Fibroblast of skin of back (primary cell): Measurements from ENCODE around the gene C10orf53. TPM values are rescaled to one million over a fixed set of nuclear protein-coding genes. Genes with fewer than 3 reads are reported as not detected.

Experiments
- DNase-seq: peaks from one replicate; pipeline ENCODE4 v3.0.0-alpha.2; 2013
- polyA plus RNA-seq, 2 experiments: library from polyadenylated mRNA; unstranded; fragments of 120-200 nt; gene quantifications; one replicate each; pipeline ENCODE4 v1.2.1, GENCODE V29; 2013; ENCODE audit not compliant: insufficient read length in 2 of 2

Gene C10orf53, protein sequence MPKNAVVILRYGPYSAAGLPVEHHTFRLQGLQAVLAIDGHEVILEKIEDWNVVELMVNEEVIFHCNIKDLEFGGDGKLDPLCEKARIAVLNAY
- polyA plus RNA-seq (2013, experiment 1 of 2; ENCODE audit: insufficient read length): not detected
- not detected for polyA plus RNA-seq (2013, experiment 2 of 2; ENCODE audit: insufficient read length)

DNA sequence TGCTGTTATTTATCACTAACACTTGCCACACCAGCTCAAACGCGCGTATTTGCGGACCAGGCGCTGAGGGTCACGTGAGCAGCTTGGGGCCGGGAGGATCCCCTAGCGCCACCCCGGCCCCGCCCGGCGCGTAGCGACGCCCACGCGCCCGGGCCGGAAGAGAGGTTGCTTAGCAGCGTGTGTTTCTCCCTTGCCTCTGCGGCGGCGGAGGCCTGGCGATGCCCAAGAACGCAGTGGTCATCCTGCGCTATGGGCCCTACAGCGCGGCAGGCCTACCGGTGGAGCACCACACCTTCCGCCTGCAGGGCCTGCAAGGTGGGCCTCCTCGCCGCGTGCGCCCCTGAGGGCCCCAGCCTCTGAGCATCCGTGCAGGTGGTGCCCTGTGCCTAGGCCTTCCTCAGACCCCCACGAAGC, at the start of gene C10orf53:
Gene C10orf53 (plus strand): TSS at position 172 of the 414 bp plus-strand sequence. CDS start 47 bp downstream, at position 219.
- peak; percentile 46 for DNase-seq

DNA sequence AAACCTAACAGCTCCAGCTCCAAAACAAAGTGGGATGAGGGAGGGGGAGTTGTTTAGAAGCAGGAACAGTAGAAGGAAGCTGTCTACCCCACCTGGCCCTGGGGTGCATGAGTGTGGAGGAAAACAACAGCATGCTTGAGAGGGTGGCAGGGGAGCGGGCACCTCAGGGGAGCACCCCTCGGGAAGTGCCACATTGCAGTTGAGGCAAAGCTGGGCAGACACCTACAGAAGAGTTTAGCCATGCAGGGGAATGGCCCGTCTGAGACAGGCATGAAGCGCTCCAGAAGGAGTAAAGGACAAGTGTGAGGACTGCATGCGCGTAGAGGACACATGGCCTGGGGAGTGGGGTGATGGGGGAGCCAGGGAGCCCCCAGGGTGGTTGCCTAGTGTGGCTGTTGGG, 47.5 kb upstream of the C10orf53 start:
- DNase-seq: no peak

DNA sequence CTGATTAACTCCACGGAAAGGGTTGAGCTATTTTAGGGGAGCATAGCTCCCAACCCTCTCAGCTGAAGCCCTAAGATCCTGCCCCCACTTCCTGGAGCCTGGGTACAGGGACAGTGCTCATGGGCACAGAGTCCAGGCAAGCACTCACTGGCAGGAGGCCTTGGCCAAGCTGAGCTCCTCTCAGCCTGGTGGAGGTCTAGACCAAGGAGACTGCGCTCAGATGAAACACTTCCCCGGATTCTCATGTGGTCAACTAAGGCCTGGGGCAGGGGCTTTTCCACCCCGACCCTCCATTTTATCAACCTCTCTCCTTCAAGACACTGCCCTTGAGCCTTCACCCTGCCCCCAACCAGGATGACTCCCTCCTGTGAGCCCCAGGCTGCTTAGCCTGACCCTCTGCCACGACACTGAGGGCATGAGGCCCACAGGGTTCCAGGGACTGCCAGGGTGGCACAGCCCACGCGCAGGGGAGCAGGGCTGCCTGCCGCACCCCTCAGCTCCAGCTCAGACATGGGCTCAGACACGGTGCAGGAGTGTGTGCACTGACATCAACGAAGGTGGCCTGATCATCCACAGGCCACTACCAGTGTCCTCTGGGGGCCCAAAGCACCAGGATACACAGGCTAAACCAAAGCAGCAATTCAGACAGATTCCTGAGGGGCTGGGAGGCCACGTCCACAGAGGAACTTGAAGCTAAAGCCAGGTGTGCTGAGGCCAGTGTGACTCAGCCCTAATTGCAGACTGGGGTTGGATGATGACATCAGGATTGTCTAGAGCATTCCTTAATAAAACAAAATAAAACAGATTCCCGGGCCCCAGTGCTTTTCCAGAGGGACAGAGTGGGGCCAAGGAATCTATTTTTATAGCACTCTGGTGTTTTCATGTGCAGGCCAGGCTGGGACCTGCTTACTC, 46.8 kb upstream of the C10orf53 start:
- DNase-seq: no peak

DNA sequence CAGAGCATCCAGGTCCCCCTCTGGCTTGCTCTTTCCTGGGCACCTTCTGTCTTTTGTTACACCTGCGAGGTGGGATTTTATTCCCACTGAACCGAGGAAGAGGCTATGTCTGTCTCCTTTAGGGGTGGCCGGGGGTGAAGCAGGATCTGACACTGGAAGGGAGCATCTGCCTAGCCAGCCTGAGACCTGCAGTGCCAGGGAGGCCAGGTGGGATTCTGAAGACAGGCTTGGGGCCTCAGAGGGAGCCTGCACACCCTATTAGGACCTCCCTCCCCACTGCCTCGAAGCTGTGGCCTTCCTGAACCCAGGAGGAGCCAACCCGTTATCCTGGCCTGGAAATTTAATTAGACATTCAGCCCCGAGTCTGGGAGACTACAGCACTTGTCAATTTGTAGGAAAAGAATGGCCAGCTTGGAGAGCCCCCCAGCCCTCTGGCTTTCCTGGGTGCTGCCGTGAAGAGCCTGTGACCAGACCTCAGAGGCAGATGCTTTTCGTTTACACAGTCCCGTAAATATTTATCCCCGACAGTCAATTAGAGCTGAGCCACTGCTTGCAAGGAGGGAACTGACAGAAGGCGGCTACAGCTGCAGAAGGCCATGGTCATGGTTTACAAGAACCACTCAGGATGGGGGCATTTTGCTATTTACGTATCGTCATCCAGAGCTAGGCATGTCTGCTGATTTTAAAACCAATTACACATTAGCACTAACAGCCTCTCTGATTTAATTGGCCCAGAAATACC, 46.0 kb upstream of the C10orf53 start:
- no peak for DNase-seq

DNA sequence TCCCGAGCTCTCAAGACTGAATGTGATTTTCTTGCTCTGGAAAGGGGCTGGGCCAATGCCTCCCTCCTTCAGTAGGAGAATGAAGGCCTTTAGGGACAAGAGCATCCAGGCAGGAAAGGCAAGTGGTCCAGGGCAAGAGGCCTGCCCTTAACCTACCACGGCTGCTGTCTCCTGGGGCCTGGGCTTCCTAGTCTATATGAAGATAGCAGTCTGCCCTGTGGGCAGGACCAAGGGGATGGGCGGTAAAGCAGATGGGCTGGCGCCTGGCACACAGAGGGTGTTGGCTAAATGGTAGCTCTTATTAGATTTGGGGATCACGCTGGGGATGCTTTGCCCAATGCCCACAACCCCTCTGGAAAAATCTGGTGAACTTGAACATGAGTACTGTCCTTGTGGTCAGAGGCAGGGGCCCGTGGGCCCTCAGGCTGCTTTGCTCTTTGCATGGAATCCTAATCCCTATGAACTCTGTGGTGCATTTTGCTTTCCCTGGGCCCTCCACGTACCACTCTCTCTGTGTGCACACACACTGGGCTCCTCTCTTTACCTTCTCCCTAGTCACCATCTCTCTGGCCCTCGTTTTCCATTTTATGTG, 45.3 kb upstream of the C10orf53 start:
- DNase-seq: no peak

DNA sequence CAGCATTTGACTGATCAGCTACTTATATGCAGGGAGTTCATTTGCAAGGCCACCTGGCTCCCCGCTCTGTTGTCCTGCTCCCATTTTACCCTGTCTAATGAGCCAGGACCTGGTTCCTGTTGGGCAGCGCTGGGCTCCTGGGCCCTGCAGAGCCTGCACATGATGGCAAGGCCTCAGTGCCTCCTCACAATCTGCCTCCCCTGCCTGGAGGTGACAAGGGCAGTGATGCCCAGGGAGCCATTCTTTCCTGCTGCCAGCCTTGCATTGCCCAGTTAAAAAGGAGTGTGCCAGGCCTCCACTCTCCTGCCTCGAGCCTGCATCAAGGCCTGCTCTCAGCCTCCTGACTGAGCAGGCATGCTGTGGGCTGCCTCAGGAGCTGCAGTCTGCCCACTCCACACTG, 37.1 kb upstream of the C10orf53 start:
- no peak for DNase-seq

DNA sequence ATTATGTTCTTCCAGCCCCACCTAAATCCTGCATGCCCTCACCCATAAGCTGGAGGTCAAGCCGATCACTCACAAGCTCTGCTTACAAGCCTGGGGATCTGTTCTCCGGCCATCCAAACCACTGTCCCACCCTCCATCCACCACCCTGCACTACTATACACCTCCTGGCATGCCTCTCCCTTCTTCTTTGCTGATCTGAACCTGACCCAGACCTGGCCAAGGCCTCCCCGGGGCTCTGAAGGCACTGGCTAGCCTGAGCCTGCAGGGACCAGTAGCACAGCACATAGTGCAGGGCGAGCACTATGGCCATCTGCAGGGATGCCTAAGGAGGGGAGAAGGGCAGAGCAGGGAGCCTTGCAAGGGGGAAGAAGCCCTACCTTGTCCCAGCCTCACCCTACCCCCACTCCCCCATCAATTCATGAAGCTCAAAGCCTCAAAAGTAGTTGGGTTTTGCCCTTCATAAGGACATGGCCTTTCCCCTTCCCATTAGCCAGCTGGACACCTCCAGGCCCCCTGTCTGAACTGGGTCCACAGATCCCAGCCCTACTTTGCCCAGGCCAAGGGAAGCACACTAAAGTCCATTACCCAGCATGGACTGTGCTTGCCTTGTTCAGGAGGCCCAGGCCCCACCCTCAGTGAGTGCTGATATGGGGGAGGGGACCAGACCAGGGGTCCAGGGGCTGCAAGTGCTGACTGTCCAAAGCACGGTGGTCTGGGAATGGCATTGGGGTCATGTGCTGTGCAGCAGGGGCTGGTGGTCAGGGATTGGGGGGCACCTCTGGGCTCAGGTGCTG, 36.0 kb upstream of the C10orf53 start:
- DNase-seq: no peak

DNA sequence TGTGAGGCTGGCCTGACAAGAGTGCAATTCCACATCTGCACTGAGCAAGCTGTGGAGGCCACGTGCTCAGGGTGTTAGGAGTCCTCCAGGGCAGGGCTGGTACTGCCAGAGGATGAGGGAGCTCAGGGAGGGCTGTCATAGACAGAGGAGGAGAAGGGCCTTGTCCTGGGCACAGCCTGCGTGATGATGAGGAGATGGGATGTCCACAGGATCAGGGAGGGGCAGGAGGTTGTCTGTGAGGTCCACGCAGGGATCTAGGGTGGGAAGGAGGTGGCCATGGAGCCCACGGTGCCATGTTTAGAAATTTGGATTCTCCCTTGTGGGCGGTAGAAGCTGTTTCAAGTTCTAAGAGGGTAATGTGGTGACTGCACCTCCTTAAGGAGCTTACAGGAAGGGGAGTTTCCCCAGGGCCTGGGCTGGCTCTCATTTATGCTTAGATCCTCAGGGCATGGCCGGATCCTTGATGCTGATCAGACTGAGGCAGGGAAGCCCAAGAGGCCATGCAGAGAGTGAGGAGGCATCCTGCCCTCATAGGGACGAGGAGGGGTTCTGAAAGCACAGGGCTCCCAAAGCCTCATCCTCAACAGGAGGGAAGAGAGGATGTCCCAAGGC, 35.3 kb upstream of the C10orf53 start:
- DNase-seq: no peak

DNA sequence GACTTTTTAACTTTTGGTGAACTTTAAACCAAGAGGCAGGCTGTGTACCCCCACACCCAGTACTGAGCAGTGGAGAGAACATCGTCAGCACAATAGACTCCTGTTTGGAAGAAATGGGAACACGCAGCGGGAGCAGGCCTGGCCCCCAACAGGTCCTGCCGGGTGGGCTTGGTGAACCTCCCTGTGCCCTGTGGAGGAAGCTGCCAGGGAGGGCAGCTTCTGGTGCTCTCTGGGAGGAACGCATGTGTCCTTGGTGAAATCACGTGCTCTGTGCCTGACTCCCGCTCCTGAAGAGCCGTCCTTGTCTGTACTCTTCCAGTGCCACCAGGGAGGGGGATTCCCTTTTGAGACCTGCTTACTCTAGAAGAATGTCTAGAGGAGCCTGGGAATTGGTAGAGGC, 34.0 kb upstream of the C10orf53 start:
- DNase-seq: no peak

DNA sequence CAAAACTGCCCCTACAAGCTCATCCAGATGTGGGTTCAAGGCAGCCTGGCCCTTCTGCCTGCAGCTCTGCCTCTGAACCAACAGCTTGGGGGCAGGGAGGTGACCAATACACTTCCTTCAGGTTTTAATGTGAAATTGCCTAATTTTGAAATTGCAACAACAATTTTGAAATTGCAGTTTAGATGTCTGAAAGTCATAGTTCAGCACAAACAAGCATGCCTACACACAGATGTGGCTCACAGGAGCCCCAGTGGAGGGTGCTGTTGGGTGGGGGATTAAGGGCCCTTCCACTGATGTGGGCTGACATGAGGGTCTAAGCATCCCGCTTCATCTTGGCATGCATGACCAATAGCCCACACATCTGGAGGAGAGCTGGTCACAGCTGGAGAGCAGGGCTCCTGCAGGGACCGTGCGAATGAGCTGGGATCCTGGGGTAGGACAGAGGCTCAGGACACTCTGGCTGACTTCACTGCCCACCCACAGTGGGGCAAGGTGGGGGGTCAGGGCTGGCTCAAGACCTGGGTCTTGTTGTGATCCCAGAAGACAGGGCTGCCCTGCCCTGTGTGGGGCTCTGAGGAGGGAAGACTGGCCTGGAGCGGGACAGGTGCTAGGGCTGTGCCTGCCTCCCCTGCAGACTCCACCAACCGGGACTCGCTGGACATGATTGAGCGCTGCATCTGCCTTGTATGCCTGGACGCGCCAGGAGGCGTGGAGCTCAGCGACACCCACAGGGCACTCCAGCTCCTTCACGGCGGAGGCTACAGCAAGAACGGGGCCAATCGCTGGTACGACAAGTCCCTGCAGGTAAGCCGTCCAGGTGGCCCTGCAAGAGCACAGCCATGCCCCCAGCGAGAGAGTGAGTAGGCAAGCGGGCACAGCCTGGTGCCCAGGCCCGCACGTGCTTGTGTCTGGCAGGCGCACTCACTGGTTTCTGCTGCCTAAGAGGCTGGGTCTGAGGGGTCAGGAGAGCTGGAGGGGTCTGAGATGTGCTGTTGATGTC, 33.3 kb upstream of the C10orf53 start:
- DNase-seq: no peak

DNA sequence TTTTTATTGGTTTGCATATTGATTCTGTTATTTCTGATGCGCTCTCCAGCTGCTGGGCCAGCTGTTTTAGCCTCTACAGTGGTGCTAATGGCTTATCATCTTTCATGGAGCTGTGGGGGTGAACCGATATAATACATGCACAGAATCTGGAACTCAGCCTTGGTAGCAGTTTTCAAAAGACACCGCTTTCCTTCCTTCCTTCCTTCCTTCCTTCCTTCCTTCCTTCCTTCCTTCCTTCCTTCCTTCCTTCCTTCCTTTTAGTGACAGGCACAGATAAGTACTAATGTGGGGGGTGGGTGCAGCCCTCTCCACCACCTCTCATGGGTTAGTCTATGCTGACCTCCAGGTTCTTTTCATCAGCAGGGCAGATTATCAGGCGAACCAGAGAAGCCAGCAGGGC, 31.9 kb upstream of the C10orf53 start:
- no peak for DNase-seq

DNA sequence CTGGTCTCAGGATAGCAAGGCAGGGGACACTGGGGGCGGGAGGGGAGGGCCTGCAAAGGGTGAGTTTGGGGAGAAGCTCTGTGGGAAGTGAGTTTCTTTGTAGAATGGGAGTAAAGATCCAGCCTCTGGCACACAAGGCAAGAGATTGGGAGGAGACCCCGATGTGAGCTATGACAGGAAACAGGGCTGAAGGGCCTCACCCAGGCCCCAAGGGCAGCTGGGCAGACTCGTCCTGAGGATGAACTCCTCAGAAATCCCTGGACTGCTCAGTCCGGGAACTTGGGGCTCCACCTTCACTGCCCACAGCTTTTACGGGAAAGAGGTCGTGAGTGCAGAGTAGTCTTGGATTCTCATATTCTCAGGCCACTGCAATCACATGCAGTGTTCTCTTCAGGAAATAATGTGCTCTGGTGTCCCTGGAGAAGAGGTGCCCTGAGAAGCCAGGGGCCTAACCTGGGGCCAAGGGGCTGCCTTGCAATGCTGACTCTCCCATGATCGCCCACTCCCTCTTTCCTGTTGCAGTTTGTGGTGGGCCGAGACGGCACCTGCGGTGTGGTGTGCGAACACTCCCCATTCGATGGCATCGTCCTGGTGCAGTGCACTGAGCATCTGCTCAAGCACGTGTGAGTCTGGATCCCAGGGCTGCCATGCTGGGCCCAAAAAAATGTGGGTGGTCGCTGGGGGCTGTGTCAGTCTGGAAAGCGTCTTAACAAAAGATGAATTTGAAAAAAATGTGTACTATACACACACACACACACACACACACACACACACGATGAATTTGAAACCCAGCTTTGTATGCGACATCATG, 31.3 kb upstream of the C10orf53 start:
- DNase-seq: no peak

DNA sequence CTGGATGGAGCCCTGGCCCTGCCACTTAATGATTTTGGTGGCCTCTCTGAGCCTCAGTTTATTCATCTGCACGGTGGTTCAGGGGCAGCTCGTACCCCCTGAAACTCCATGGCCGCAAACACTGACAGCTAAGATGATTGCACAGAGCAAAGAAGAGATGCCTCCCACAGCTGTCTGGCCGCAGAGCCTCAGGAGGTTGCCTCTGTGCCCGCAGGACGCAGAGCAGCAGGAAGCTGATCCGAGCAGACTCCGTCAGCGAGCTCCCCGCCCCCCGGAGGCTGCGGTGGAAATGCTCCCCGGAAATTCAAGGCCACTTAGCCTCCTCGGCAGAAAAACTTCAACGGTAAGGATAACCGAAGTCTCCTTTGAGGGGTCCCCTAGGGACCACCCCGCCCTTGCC, 30.2 kb upstream of the C10orf53 start:
- no peak for DNase-seq

DNA sequence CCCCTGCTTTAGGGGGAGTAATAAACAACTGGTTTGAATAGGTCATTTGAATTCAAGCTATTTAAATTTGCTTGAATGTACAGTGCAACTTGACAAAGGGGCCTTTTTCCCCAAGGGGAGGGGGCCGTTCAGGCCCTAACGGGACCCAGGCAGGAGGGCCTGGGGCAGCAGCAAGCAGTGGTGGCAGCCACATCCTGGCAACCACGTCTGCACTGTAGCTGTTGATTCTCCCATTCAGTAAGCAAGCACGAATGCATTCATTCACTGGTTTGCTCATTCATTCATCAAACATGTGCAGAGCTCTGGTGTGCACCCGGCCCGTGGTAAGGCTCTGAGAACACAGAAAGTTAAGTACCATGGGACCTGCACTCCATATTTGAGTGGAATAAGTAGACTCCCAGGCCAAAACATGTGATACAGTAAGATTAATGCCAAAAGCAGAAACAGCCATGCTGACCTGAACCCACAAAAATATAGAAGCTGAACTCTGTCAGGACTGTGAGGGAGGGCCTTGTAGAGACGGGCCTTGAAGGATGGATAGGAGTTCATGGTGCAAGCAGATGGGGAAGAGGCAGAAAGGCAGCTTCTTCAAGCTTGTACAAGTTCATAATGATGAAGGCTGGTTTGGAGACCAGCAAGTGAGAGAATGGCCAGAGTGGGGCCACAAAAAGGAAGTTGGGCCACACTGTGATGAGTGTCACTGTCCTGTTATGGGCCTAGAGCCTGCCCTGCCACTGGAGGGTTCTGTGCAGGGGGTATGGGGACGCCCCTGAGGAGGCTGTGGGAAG, 29.3 kb upstream of the C10orf53 start:
- DNase-seq: no peak

DNA sequence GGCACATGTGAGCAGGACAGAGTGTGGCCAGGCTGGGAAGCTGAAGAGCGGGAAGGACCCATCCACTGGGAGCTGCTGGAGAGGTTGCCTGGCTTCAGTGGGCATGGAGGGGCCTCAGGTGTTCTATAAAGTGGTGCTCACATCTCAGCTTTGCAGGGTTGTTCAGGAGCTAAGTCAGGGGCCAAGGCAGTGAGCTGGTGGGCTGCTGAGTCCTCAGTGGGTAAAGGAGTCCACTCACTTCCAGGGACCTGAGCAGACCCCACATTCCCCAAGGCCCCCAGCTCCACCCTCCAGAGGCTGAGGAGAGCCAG, 28.8 kb upstream of the C10orf53 start:
- DNase-seq: no peak

DNA sequence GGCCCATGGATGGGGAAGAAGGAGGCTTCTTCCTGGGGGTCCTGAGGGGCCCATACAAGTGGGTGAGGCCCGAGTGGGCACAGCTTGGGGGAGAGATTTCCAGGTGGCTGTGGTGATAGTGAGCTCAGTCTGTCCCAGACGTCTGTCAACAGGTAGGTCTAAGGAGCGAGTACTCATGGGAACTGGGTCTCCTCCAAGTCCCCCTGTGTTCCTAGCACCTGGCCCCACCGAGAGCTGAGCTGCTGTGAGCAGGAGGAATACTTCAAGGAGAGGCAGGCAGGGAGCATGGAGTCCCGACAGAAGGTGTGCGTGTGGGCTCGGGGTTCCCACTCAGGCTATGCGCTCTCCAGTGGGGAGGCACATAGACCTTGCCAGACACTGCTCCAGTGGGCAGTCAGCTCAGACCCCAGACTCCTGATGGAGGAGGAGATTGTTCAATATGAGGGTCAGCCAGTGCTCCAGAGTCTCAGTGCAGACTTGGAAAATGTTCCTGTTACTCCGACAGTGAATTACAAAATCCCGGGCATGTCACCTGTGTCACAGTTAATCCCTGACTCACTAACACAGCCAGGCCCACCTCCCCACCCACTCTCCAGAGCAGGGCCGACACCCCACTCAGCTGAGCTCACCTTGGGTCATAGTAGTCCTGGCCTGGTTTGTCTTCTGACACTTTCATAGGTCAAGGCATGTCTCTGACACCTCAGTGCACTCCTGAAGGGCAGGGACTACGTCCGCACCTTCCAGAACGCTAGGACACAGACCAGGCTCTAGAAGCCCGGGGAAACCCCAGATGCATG, 28.2 kb upstream of the C10orf53 start:
- no peak for DNase-seq

DNA sequence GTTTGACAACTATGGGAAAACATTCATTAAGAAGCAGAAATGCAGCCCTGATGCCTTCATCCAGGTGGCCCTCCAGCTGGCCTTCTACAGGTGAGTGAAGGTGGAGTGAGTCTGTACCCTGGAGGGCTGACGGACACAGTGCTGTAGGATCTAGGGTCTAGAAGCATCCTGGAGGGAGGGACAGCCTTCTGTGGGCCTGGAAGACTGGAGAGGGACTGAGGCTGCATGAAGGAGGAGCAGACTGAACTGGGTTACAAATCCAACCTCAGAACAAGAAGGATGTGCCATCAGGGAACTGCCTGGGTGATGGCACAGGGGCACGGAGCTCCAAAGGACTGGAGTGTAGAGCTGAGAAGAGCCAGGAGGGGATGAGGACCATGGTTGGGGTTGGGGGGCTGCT, 27.5 kb upstream of the C10orf53 start:
- no peak for DNase-seq
